Left cardiac atrium (tissue), 4 donors: Measurements from ENCODE around the gene GALNT15. TPM values are rescaled to one million over a fixed set of nuclear protein-coding genes. Genes with fewer than 3 reads are reported as not detected.

Experiments
- ATAC-seq, 2 donors: fragments of 200-7000 bp; cut with Tn5 transposase; one replicate each; pipeline ENCODE4 v1.9.1; 2020; ENCODE audit warnings: mild to moderate bottlenecking in 2 of 2, moderate library complexity in 2 of 2
- DNase-seq: peaks from one replicate; pipeline ENCODE4 v3.0.0-alpha.2; 2020
- intact Hi-C, 2 donors: fragments of 100-400 bp; cut with DNase I; formaldehyde crosslinking; loops; one replicate each; pipeline versions ENCODE4 v1.14.1 to v1.15.1; 2022 to 2023
- total RNA-seq, 2 donors: library from RNA; stranded (reverse); fragmentation: NEBNext Ultra II Directional; extraction: Animal tissue kit (Norgen Biotek cat#: 25700); gene quantifications; one replicate each; pipeline ENCODE4 v1.2.1, GENCODE V29; 2021
- donor health status: DM: no; HTN: yes; CAD: no.
- donor health status: DM: no; HTN: yes; CAD: no; lungs with severe emphysema.
- donor health status: DM: yes; HTN: yes; CAD: no.
- donor health status: Dilated cardiomyopathy.

The GALNT15 gene
- total RNA-seq, 2 donors from 2014 or later, result 11.1 to 26.5 TPM

GRCh38 chr3:16264174-16264707 is 89.8 kb downstream of the GALNT15 start:
- ATAC-seq, result no peak
- intact Hi-C loops, result no loop called here

DNA sequence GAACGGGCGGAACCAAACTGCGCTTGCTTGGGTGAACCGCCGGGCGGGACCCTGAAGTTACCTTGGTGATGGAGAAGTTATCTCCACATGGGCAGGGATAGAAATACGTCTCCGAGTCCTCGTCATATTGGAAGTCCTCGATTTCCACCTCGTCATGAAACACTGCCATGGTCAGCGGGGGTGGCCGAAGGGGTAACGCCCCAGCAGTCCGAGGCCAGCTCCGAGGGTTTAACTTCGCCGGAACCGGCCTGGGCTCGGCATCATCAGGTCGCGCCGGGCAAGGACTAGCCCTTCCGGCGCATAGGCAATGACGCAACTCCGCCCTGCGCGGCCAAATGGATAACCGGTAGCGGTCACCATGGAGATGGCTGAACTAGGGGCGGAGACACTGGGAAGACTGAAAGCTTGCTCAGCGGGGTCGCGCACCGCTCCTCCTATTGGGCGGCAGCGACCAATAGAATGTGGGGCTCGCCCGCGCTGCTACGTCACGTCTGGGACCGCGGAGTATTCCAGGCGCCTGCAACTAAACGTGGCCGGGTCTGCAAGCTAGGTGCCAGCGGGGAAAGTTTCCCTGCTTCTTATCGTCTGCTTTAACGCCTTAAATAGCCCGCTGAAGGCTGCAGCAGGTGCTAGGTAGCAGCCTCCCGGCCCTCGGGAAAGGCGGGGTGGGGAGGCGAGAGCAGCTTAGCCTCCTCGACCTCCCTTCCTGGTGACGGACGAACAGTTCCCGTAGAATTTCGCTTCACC is 90.4 kb downstream of the GALNT15 start, which contains the start of the genes DPH3 and OXNAD1:
DPH3 (minus strand) TSS at position 236 of the 747 bp plus-strand sequence; CDS start at position 169, 67 bp downstream.
OXNAD1 (plus strand) TSS at position 505 of the 747 bp plus-strand sequence. CDS start 5,741 bp downstream, outside the sequence.
- ATAC-seq (peak; percentile 100), DNase-seq (peak; percentile 100)
- intact Hi-C loops, result no loop called here

More at GRCh38 chr3:16264174-16264707, 89.8 kb downstream of the GALNT15 start:
- no peak for DNase-seq

GRCh38 chr3:16265455-16265786 is 90.9 kb downstream of the GALNT15 start:
- DNase-seq (no peak), ATAC-seq (no peak)
- intact Hi-C loops, result no loop called here

DNA sequence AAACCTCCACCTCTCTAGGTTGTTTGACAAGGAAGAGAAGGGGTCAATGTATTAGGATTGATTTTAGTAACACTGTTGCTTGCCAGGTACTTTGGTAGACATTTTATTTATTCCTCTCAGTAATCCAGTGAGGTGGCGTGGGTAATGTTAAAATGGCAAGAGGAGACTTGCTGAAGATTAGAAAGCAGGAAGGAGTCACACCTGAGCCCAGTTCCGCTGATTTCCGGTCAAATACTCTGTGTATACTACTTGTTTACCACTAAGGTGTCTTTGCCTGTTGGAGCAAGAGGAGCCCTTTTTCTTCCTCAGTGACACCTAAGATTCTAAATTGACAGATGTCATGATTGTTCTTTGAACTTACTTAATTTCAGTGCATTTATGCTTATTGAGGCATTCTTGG is 92.2 kb downstream of the GALNT15 start:
- DNase-seq (no peak), ATAC-seq (no peak)
- intact Hi-C loops, result no loop called here

GRCh38 chr3:16270855-16271254 is 96.4 kb downstream of the GALNT15 start:
- DNase-seq (no peak), ATAC-seq (no peak)
- intact Hi-C loops, result no loop called here

- intact Hi-C loops, result no loop called here
- no peak for DNase-seq
- no peak for ATAC-seq
Measured at GRCh38 chr3:16272588-16272987, 98.1 kb downstream of the GALNT15 start.

DNA sequence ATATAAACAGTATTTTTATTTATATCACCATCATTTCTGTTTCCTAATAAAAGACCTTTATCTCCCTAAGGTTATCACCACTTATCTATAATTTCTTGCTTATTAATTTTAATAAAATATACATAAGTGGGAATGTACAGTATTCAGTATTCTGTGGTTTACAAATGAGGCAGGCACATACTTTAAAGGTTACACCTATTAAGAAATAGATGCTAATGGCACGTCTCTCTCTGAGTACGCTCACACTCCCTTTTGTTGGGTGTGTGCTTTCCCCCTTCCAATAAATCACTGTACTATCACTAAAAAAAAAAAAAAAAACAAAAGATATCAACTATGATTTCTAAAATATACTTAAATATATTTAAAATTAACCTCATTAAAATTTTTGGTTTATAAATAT is 99.4 kb downstream of the GALNT15 start:
- ATAC-seq, result no peak
- intact Hi-C loops, result no loop called here
- DNase-seq, result no peak

GRCh38 chr3:16277471-16277870 is 103.0 kb downstream of the GALNT15 start:
- DNase-seq (no peak), ATAC-seq (no peak)
- intact Hi-C loops, result no loop called here

- intact Hi-C loops, result no loop called here
- DNase-seq (no peak), ATAC-seq (peak; percentile 32 to 80)
Measured at GRCh38 chr3:16279010-16279801, 104.7 kb downstream of the GALNT15 start.

- DNase-seq (no peak), ATAC-seq (no peak)
- intact Hi-C loops, result loop anchor here in 1 of 2 donors (10.0 kb wide), 2 partner anchors 234 to 274 kb away; partner anchors contain the start of gene RFTN1
Measured at GRCh38 chr3:16280671-16281070, 106.2 kb downstream of the GALNT15 start.

Other genes starting within 250 kb of the GALNT15 start
- gene DPH3, start 90.3 kb downstream of the GALNT15 start, total RNA-seq, result 10 to 100 TPM; 18.5 to 22.1 TPM
- 10 to 100 TPM; 12.8 to 15.4 TPM for gene OXNAD1, start 90.5 kb downstream of the GALNT15 start, total RNA-seq